A549 (cell line): ENCODE measurements around the gene SLC2A13. TPM values are rescaled to one million over a fixed set of nuclear protein-coding genes. Genes with fewer than 3 reads are reported as not detected.

Experiments used
- ATAC-seq, 2 experiments: fragments of 200-7000 bp in 1 of 2; fragments of >200 bp in 1 of 2; cut with Nextera tagmentation in 1 of 2; cut with Tn5 transposase in 1 of 2; 3 replicates each; pipeline versions ENCODE4 v1.8.0 to v1.9.1; 2018 to 2020; ENCODE audit warnings: mild to moderate bottlenecking in 1 of 2, moderate library complexity in 1 of 2
- CTCF ChIA-PET: fragments of 300-600 bp; sonication (Branson Sonifier 250); formaldehyde crosslinking; extraction: SDS; loops from one replicate; lab custom pipeline; 2021; ENCODE audit warnings: antibody characterized with exemption, inconsistent platforms; lab: Yijun Ruan, JAX
- POLR2A ChIA-PET: fragments of 350-600 bp; formaldehyde crosslinking; extraction: SDS; loops from one replicate; lab custom pipeline; 2021; ENCODE audit warnings: antibody characterized with exemption, inconsistent platforms; lab: Yijun Ruan, JAX
- DNase-seq, 2 experiments: peaks; one replicate each; pipeline versions ENCODE4 v3.0.0 to v3.0.0-alpha.2; 2011 to 2016; ENCODE audit warnings: low read depth in 1 of 2, low spot score in 1 of 2
- FAIRE-seq: peaks from 2 replicates; lab custom pipeline; 2011; peaks lifted over from hg19 to GRCh38; lab: Jason Lieb, UNC
- H3K27ac ChIP-seq, 2 experiments: fragments of >200 bp; sonication (Bioruptor Twin); formaldehyde crosslinking; 3 replicates each; pipeline ENCODE4 v1.5.1; 2016 to 2017
- H3K4me1 ChIP-seq: fragments of >200 bp; sonication (Bioruptor Twin); formaldehyde crosslinking; 3 replicates; pipeline ENCODE4 v1.6.1; 2016
- H3K4me2 ChIP-seq: fragments of >200 bp; sonication (Bioruptor Twin); formaldehyde crosslinking; 3 replicates; pipeline ENCODE4 v1.6.1; 2016
- H3K4me3 ChIP-seq: fragments of >200 bp; sonication (Bioruptor Twin); formaldehyde crosslinking; 3 replicates; pipeline ENCODE4 v1.5.1; 2016
- H3K9me3 ChIP-seq: fragments of >200 bp; sonication (Bioruptor Twin); formaldehyde crosslinking; 3 replicates; pipeline ENCODE4 v1.6.1; 2016
- CBX8 ChIP-seq: fragments of 200-600 bp; sonication (generic); IDR thresholded peaks from 2 replicates; pipeline ENCODE4 v1.6.1; 2016
- CEBPB ChIP-seq, 2 experiments: fragments of >200 bp in 1 of 2; sonication (Bioruptor Twin) in 1 of 2; formaldehyde crosslinking in 1 of 2; IDR thresholded peaks; 2 replicates each; pipeline ENCODE4 v1.6.1; 2012 to 2016
- CHD2 ChIP-seq: fragments of 150-350 bp; IDR thresholded peaks from 2 replicates; pipeline ENCODE4 v1.6.1; 2014; ENCODE audit warnings: low read length; ENCODE audit not compliant: partially characterized antibody
- EHMT2 ChIP-seq: fragments of 200-600 bp; sonication (generic); IDR thresholded peaks from 2 replicates; pipeline ENCODE4 v1.6.1; 2016; ENCODE audit warnings: antibody characterized with exemption, low read depth, mild to moderate bottlenecking, moderate library complexity
- EP300 ChIP-seq, 2 experiments: fragments of >200 bp; sonication (Bioruptor Twin); formaldehyde crosslinking; IDR thresholded peaks; 2 replicates in 1 of 2; 3 replicates in 1 of 2; pipeline ENCODE4 v1.6.1; 2016 to 2017
- ESRRA ChIP-seq: fragments of 150-350 bp; IDR thresholded peaks from 2 replicates; pipeline ENCODE4 v1.6.1; 2014; ENCODE audit warnings: mild to moderate bottlenecking, low read length, borderline replicate concordance
- FOSB ChIP-seq: fragments of 250-450 bp; sonication (Bioruptor Pico); IDR thresholded peaks from 2 replicates; pipeline ENCODE4 v1.5.0; 2020; ENCODE audit warnings: mild to moderate bottlenecking, moderate library complexity
- HEYL ChIP-seq: fragments of 250-450 bp; sonication (Bioruptor Pico); IDR thresholded peaks from 2 replicates; pipeline ENCODE4 v1.8.0; 2021; ENCODE audit warnings: mild to moderate bottlenecking, moderate library complexity
- HOXA7 ChIP-seq: fragments of 250-450 bp; sonication (Bioruptor Pico); IDR thresholded peaks from 2 replicates; pipeline ENCODE4 v1.5.0; 2020; ENCODE audit warnings: mild to moderate bottlenecking, moderate library complexity
- JUN ChIP-seq, 2 experiments: fragments of >200 bp; sonication (Bioruptor Twin); formaldehyde crosslinking; IDR thresholded peaks; 2 replicates in 1 of 2; 3 replicates in 1 of 2; pipeline ENCODE4 v1.6.1; 2016 to 2017
- JUNB ChIP-seq: fragments of >200 bp; sonication (Bioruptor Twin); formaldehyde crosslinking; IDR thresholded peaks from 2 replicates; pipeline ENCODE4 v1.6.1; 2016
- KDM1A ChIP-seq: fragments of 200-600 bp; sonication (generic); IDR thresholded peaks from 2 replicates; pipeline ENCODE4 v1.6.1; 2016; ENCODE audit warnings: low read depth, mild to moderate bottlenecking
- KDM5A ChIP-seq: fragments of 200-600 bp; sonication (generic); IDR thresholded peaks from 2 replicates; pipeline ENCODE4 v1.6.1; 2016; ENCODE audit warnings: antibody characterized with exemption, mild to moderate bottlenecking
- MAFK ChIP-seq: fragments of 450-650 bp; IDR thresholded peaks from 2 replicates; pipeline ENCODE4 v1.6.1; 2014; ENCODE audit not compliant: partially characterized antibody
- MAZ ChIP-seq: fragments of 150-350 bp; IDR thresholded peaks from 2 replicates; pipeline ENCODE4 v1.6.1; 2014; ENCODE audit warnings: antibody characterized with exemption, low read depth, low read length, borderline replicate concordance
- MYC ChIP-seq: IDR thresholded peaks from 2 replicates; pipeline ENCODE4 v1.6.1; 2012; ENCODE audit warnings: mild to moderate bottlenecking, inconsistent platforms, low read length, improper control_type of control experiment, borderline replicate concordance
- NR3C1 ChIP-seq: fragments of >200 bp; sonication (Bioruptor Twin); formaldehyde crosslinking; IDR thresholded peaks from 3 replicates; pipeline ENCODE4 v1.6.1; 2017
- PHF8 ChIP-seq: fragments of 200-600 bp; sonication (generic); IDR thresholded peaks from 2 replicates; pipeline ENCODE4 v1.6.1; 2016; ENCODE audit warnings: low read depth, mild to moderate bottlenecking, antibody characterized with exemption, moderate library complexity, borderline replicate concordance
- POLR2A ChIP-seq: IDR thresholded peaks from 2 replicates; pipeline ENCODE4 v1.6.1; 2012; ENCODE audit warnings: mild to moderate bottlenecking, low read length
- POLR2AphosphoS2 ChIP-seq: conservative IDR thresholded peaks from 2 replicates; pipeline ENCODE4 v1.6.1; 2012; ENCODE audit warnings: low read length, improper control_type of control experiment, inconsistent platforms
- RARB ChIP-seq: fragments of 250-450 bp; sonication (Bioruptor Pico); IDR thresholded peaks from 2 replicates; pipeline ENCODE4 v1.8.0; 2021; ENCODE audit warnings: mild to moderate bottlenecking, moderate library complexity
- RFX5 ChIP-seq: fragments of 450-650 bp; IDR thresholded peaks from 2 replicates; pipeline ENCODE4 v1.7.1; 2014; ENCODE audit warnings: antibody characterized with exemption, mild to moderate bottlenecking, moderate library complexity
- SMC3 ChIP-seq: fragments of >200 bp; sonication (Bioruptor Twin); formaldehyde crosslinking; IDR thresholded peaks from 3 replicates; pipeline ENCODE4 v1.6.1; 2018; ENCODE audit warnings: inconsistent platforms
- SREBF2 ChIP-seq: fragments of 450-650 bp; IDR thresholded peaks from 2 replicates; pipeline ENCODE4 v1.6.1; 2014; ENCODE audit warnings: mild to moderate bottlenecking, moderate library complexity
- TP53 ChIP-seq: fragments of 250-450 bp; sonication (Bioruptor Pico); IDR thresholded peaks from 2 replicates; pipeline ENCODE4 v1.5.0; 2021; ENCODE audit warnings: mild to moderate bottlenecking, moderate library complexity
- ZFP36 ChIP-seq: fragments of 450-650 bp; IDR thresholded peaks from 2 replicates; pipeline ENCODE4 v1.6.1; 2014; ENCODE audit warnings: borderline replicate concordance; ENCODE audit not compliant: partially characterized antibody
- ZNF302 ChIP-seq: fragments of 250-450 bp; sonication (Bioruptor Pico); IDR thresholded peaks from 2 replicates; pipeline ENCODE4 v1.9.0; 2021; ENCODE audit warnings: inconsistent platforms, mild to moderate bottlenecking, moderate library complexity
- WGBS: methylation state at CpG from one replicate; pipeline ENCODE4 v1.1.6; 2017; ENCODE audit errors: missing lambda C conversion rate; 5-methylcytosine and 5-hydroxymethylcytosine counted together
- polyA plus RNA-seq, 4 experiments: library from polyadenylated mRNA; depleted of rRNA in 3 of 4; stranded (reverse); fragments of >200 nt; fragmentation: RNase III in 1 of 4; extraction: RNeasy Plus Mini Kit Qiagen cat#74134 plus additional on column Dnase treatment in 1 of 4; gene quantifications; 2 replicates in 3 of 4; 3 replicates in 1 of 4; pipeline ENCODE4 v1.2.3, GENCODE V29; 2011 to 2017
- TF ChIP-seq, protein P1 (sequence below): fragments of 250-450 bp; sonication (Bioruptor Pico); IDR thresholded peaks from 2 replicates; pipeline ENCODE4 v1.5.0; 2020; ENCODE audit warnings: low read depth, mild to moderate bottlenecking, moderate library complexity
- TF ChIP-seq, protein P2 (sequence below): fragments of >200 bp; sonication (Bioruptor Twin); formaldehyde crosslinking; IDR thresholded peaks from 2 replicates; pipeline ENCODE4 v1.6.1; 2016
- TF ChIP-seq, protein P3 (sequence below): fragments of 150-350 bp; IDR thresholded peaks from 2 replicates; pipeline ENCODE4 v1.6.1; 2014; ENCODE audit warnings: low read depth, mild to moderate bottlenecking, low read length
- TF ChIP-seq, protein P4 (sequence below): fragments of >200 bp; sonication (Bioruptor Twin); formaldehyde crosslinking; IDR thresholded peaks from 3 replicates; pipeline ENCODE4 v1.6.1; 2016

Gene SLC2A13
- polyA plus RNA-seq, 2 of the 4 experiments (the other 2 are of a cell fraction): 4.5 to 8.2 TPM

DNA sequence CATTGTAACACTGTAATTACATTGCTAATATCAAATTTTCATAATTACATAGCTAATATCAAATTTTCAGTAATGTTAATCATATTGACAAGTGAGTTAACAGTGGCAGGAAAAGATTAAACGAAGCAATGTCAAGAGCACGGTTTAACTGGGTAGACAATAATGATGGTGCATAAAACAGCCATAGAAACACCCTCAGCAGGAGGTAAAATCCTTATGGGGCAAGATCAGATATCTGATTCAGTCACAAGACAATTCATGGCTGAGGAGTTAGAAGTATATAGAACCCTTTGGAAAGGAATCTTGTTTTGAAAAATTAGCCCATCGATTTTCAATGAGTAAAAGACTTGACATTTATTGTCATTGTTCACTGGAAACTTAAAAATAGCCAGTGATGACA lies 190.6 kb downstream of the SLC2A13 start:
- H3K4me2 ChIP-seq: no peak overlapping the region
- no peak for FAIRE-seq
- WGBS: 47% methylated on average over 3 of the region's 3 CpGs
- H3K27ac ChIP-seq: no peak overlapping the region
- H3K4me1 ChIP-seq: no peaks in the 10 kb centered on the region
- TF ChIP-seq JUNB (no peak), HOXA7 (CRISPR knock-in tag) (no peak), ESRRA (no peak), MAFK (no peak), ZNF302 (no peak), SREBF2 (no peak), NR3C1 (no peak)
- TF ChIP-seq, protein P1, sequence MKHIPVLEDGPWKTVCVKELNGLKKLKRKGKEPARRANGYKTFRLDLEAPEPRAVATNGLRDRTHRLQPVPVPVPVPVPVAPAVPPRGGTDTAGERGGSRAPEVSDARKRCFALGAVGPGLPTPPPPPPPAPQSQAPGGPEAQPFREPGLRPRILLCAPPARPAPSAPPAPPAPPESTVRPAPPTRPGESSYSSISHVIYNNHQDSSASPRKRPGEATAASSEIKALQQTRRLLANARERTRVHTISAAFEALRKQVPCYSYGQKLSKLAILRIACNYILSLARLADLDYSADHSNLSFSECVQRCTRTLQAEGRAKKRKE (CRISPR knock-in tag): no peak
- TF ChIP-seq, protein P2, sequence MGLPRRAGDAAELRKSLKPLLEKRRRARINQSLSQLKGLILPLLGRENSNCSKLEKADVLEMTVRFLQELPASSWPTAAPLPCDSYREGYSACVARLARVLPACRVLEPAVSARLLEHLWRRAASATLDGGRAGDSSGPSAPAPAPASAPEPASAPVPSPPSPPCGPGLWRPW: no peak
- TF ChIP-seq, all 56 proteins: peak for 0
- POLR2A ChIA-PET: no interaction called here
- CTCF ChIA-PET: no interaction called here
- DNase-seq (no peak), ATAC-seq (no peak)
- no peak overlapping the region for H3K4me3 ChIP-seq
- no peaks in the 10 kb centered on the region for H3K9me3 ChIP-seq

DNA sequence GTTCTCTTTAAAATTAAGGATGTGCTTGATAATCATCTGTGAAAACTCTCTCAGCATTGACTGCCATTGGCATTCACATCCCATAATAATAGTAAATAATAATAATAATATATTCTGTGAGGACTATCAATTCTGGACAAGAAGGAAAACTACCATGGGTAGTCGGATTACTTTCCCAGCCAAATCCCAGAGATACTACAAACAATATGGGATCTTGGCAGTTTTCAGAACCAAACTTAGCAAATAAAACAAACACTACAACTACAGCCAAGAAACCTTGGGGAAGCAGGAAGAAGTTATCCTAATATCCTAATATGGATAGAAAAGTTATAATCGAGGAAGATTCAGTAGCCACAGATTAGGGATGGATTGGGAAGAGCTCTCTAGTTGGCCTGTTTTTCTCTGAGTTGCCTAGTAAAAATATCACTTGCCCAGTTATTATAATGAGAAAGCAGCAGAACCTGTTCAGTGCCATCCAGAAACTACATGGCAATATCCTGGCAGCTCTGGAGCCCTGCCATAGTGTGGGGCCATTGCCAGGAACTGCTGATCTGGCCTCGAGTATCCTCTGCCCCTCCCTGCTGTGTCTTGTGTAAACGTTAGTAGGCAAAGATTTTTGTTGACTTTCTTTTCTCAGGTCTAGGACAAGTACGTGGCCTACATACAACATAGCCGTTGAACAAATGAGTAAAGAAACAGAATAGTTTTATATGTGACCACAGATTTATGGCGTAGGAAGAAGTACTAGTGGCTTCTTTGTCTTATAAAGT lies 193.5 kb downstream of the SLC2A13 start:
- FAIRE-seq (no peak), ATAC-seq (no peak)

DNA sequence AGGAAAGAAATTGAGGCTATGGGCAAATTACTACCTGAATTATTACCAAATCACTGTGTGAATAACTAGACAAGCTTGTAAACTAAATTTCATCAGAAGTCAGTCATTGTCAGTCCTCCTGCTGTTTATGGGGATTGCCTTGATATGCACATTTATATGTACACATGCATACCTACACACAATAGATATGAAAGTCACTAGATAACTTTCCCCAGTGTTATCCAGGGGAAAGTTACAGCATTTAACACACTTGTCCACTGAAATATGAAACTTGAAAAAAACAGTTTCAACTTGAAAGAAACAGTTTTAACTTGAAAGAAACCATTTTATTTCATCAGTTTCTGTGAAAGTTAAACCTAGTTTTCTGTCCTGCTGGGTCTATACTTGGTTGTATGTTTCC lies 199.6 kb downstream of the SLC2A13 start:
- Histone ChIP-seq H3K27ac (no peak overlapping the region), H3K4me2 (no peak overlapping the region), H3K4me1 (no peaks in the 10 kb centered on the region), H3K9me3 (no peaks in the 10 kb centered on the region), H3K4me3 (no peak overlapping the region)
- ATAC-seq (no peak), FAIRE-seq (peak; percentile 67), DNase-seq (no peak)
- TF ChIP-seq FOSB (CRISPR knock-in tag): no peak
- TF ChIP-seq ZNF302: no peak
- no peak for TF ChIP-seq RARB (CRISPR knock-in tag)
- no peak for TF ChIP-seq KDM5A
- no peak for TF ChIP-seq POLR2A
- no peak for TF ChIP-seq MAZ
- no peak for TF ChIP-seq KDM1A
- no peak for TF ChIP-seq POLR2AphosphoS2
- no peak for TF ChIP-seq CEBPB (IDR thresholded peaks at IDR 0.05)
- TF ChIP-seq CHD2: no peak
- TF ChIP-seq SMC3: no peak
- TF ChIP-seq EHMT2: no peak
- TF ChIP-seq EP300 (IDR thresholded peaks at IDR 0.05): no peak
- no peak for TF ChIP-seq HOXA7 (CRISPR knock-in tag)
- TF ChIP-seq SREBF2: no peak
- TF ChIP-seq, protein P3, sequence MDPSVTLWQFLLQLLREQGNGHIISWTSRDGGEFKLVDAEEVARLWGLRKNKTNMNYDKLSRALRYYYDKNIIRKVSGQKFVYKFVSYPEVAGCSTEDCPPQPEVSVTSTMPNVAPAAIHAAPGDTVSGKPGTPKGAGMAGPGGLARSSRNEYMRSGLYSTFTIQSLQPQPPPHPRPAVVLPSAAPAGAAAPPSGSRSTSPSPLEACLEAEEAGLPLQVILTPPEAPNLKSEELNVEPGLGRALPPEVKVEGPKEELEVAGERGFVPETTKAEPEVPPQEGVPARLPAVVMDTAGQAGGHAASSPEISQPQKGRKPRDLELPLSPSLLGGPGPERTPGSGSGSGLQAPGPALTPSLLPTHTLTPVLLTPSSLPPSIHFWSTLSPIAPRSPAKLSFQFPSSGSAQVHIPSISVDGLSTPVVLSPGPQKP: no peak
- TF ChIP-seq HEYL (CRISPR knock-in tag): no peak
- no peak for TF ChIP-seq JUNB
- TF ChIP-seq PHF8: no peak
- ChIA-PET POLR2A (no interaction called here), CTCF (interaction anchor here (1.0 kb wide), 1 partner anchor 14 kb away, joined by 3 read pairs; no protein-coding TSS in a partner anchor)

More for the DNA sequence above, 193.5 kb downstream of the SLC2A13 start:
- Histone ChIP-seq H3K4me1 (no peaks in the 10 kb centered on the region), H3K4me2 (0 out of 3 replicates have a peak overlapping the region, but pooled peaks have one; percentile 1), H3K27ac (no peak overlapping the region), H3K4me3 (no peak overlapping the region), H3K9me3 (no peaks in the 10 kb centered on the region)
- WGBS: 42% methylated on average over 7 of the region's 7 CpGs
- DNase-seq: peak in 1 of 2 experiments; percentile 19
- TF ChIP-seq RFX5 (no peak), CHD2 (no peak), HEYL (CRISPR knock-in tag) (no peak), ZFP36 (no peak), JUN (IDR thresholded peaks at IDR 0.05) (no peak), MYC (no peak), TP53 (CRISPR knock-in tag) (no peak), CBX8 (no peak)
- TF ChIP-seq, protein P3: no peak
- TF ChIP-seq, protein P2: no peak
- TF ChIP-seq, protein P4, sequence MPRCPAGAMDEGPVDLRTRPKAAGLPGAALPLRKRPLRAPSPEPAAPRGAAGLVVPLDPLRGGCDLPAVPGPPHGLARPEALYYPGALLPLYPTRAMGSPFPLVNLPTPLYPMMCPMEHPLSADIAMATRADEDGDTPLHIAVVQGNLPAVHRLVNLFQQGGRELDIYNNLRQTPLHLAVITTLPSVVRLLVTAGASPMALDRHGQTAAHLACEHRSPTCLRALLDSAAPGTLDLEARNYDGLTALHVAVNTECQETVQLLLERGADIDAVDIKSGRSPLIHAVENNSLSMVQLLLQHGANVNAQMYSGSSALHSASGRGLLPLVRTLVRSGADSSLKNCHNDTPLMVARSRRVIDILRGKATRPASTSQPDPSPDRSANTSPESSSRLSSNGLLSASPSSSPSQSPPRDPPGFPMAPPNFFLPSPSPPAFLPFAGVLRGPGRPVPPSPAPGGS: no peak
- ChIA-PET POLR2A (no interaction called here), CTCF (interaction anchor here (1.0 kb wide), 1 partner anchor 98 kb away, joined by 3 read pairs; no protein-coding TSS in a partner anchor)
